PFSK-1 (cell line): ENCODE data around the gene SDC4.

Experiments used
- POLR2AphosphoS5 ChIP-seq: IDR thresholded peaks from 2 replicates; pipeline ENCODE4 v1.6.1; 2012; ENCODE audit warnings: low read depth, mild to moderate bottlenecking, control low read depth, low read length, moderate library complexity
- REST ChIP-seq, 2 experiments: IDR thresholded peaks; 2 replicates each; pipeline versions ENCODE4 v1.6.1 to v1.8.0; 2011 to 2012; ENCODE audit warnings: low read depth in 2 of 2, low read length in 2 of 2, control low read depth in 1 of 2, inconsistent platforms in 1 of 2, mild to moderate bottlenecking in 1 of 2, moderate library complexity in 1 of 2; ENCODE audit not compliant: insufficient read depth in 1 of 2
- SIN3A ChIP-seq: IDR thresholded peaks from 2 replicates; pipeline ENCODE4 v1.6.1; 2012; ENCODE audit warnings: mild to moderate bottlenecking, low read length, moderate library complexity, borderline replicate concordance; ENCODE audit not compliant: insufficient read depth

GRCh38 chr20:45341939-45342854 lies 6.0 kb downstream of the SDC4 start:
- TF ChIP-seq POLR2AphosphoS5 (no peak), SIN3A (no peak), REST (IDR thresholded peaks at IDR 0.05; ENCODE audit: insufficient read depth in 1 of 2, low read depth in 2 of 2, low read length in 2 of 2) (no peak)
